HEK293 (cell line): Measurements from ENCODE around the gene PINLYP.

Source experiments
- ATF2 ChIP-seq: fragments of 450-650 bp; formaldehyde crosslinking; IDR thresholded peaks from 2 replicates; pipeline ENCODE4 v1.5.1; 2016; ENCODE audit warnings: missing biosample characterization, missing genetic modification characterization, low read depth
- CTCF ChIP-seq: fragments of 450-650 bp; formaldehyde crosslinking; IDR thresholded peaks from 2 replicates; pipeline ENCODE4 v1.5.1; 2016; ENCODE audit warnings: missing biosample characterization, missing genetic modification characterization
- EGR2 ChIP-seq: fragments of 450-650 bp; formaldehyde crosslinking; IDR thresholded peaks from 2 replicates; pipeline ENCODE4 v1.5.1; 2016; ENCODE audit warnings: low read depth, missing biosample characterization, missing genetic modification characterization
- GLIS2 ChIP-seq: fragments of 450-650 bp; formaldehyde crosslinking; IDR thresholded peaks from 2 replicates; pipeline ENCODE4 v1.5.1; 2016; ENCODE audit warnings: missing biosample characterization, missing genetic modification characterization
- IKZF3 ChIP-seq: fragments of 450-650 bp; IDR thresholded peaks from 2 replicates; pipeline ENCODE4 v1.5.0; 2018; ENCODE audit warnings: missing biosample characterization, mild to moderate bottlenecking, missing genetic modification characterization, moderate library complexity
- YY2 ChIP-seq: fragments of 450-650 bp; formaldehyde crosslinking; IDR thresholded peaks from 2 replicates; pipeline ENCODE4 v1.5.1; 2016; ENCODE audit warnings: missing biosample characterization, missing genetic modification characterization
- ZBTB10 ChIP-seq: fragments of 450-650 bp; formaldehyde crosslinking; IDR thresholded peaks from 2 replicates; pipeline ENCODE4 v1.5.1; 2016; ENCODE audit warnings: missing biosample characterization, missing genetic modification characterization
- ZBTB17 ChIP-seq: fragments of 450-650 bp; formaldehyde crosslinking; IDR thresholded peaks from 2 replicates; pipeline ENCODE4 v1.5.1; 2016; ENCODE audit warnings: missing biosample characterization, missing genetic modification characterization
- ZFP69B ChIP-seq: fragments of 450-650 bp; formaldehyde crosslinking; IDR thresholded peaks from 2 replicates; pipeline ENCODE4 v1.5.1; 2016; ENCODE audit warnings: missing biosample characterization, missing genetic modification characterization
- ZIC2 ChIP-seq: fragments of 450-650 bp; formaldehyde crosslinking; IDR thresholded peaks from 2 replicates; pipeline ENCODE4 v1.5.1; 2016; ENCODE audit warnings: missing biosample characterization, missing genetic modification characterization
- ZNF112 ChIP-seq: fragments of 450-650 bp; formaldehyde crosslinking; IDR thresholded peaks from 2 replicates; pipeline ENCODE4 v1.5.0; 2017; ENCODE audit warnings: missing biosample characterization, missing genetic modification characterization
- ZNF148 ChIP-seq: fragments of 450-650 bp; formaldehyde crosslinking; IDR thresholded peaks from 2 replicates; pipeline ENCODE4 v1.5.0; 2017; ENCODE audit warnings: missing biosample characterization, missing genetic modification characterization, borderline replicate concordance
- ZNF16 ChIP-seq: fragments of 450-650 bp; formaldehyde crosslinking; IDR thresholded peaks from 2 replicates; pipeline ENCODE4 v1.5.1; 2016; ENCODE audit warnings: low read depth, missing biosample characterization, missing genetic modification characterization
- ZNF26 ChIP-seq: fragments of 450-650 bp; formaldehyde crosslinking; IDR thresholded peaks from 2 replicates; pipeline ENCODE4 v1.5.1; 2016; ENCODE audit warnings: missing biosample characterization, missing genetic modification characterization
- ZNF394 ChIP-seq: fragments of 450-650 bp; formaldehyde crosslinking; IDR thresholded peaks from 2 replicates; pipeline ENCODE4 v1.5.1; 2016; ENCODE audit warnings: missing biosample characterization, missing genetic modification characterization, mild to moderate bottlenecking, moderate library complexity, borderline replicate concordance
- ZNF404 ChIP-seq: fragments of 450-650 bp; formaldehyde crosslinking; IDR thresholded peaks from 2 replicates; pipeline ENCODE4 v1.5.1; 2017; ENCODE audit warnings: missing biosample characterization, missing genetic modification characterization
- ZNF416 ChIP-seq: fragments of 450-650 bp; formaldehyde crosslinking; IDR thresholded peaks from 2 replicates; pipeline ENCODE4 v1.5.1; 2016; ENCODE audit warnings: missing biosample characterization, missing genetic modification characterization
- ZNF560 ChIP-seq: fragments of 450-650 bp; formaldehyde crosslinking; IDR thresholded peaks from 2 replicates; pipeline ENCODE4 v1.5.1; 2017; ENCODE audit warnings: missing biosample characterization, missing genetic modification characterization, borderline replicate concordance
- ZNF585B ChIP-seq: fragments of 450-650 bp; formaldehyde crosslinking; IDR thresholded peaks from 2 replicates; pipeline ENCODE4 v1.5.1; 2016; ENCODE audit warnings: missing biosample characterization, missing genetic modification characterization
- ZNF639 ChIP-seq: fragments of 450-650 bp; formaldehyde crosslinking; IDR thresholded peaks from 2 replicates; pipeline ENCODE4 v1.5.1; 2016; ENCODE audit warnings: missing biosample characterization, missing genetic modification characterization
- ZNF654 ChIP-seq: fragments of 450-650 bp; formaldehyde crosslinking; IDR thresholded peaks from 2 replicates; pipeline ENCODE4 v1.5.1; 2016; ENCODE audit warnings: low read depth, missing biosample characterization, missing genetic modification characterization
- ZNF660 ChIP-seq: fragments of 450-650 bp; IDR thresholded peaks from 2 replicates; pipeline ENCODE4 v1.5.1; 2018; ENCODE audit warnings: missing biosample characterization, mild to moderate bottlenecking, missing genetic modification characterization
- ZNF664 ChIP-seq: fragments of 450-650 bp; formaldehyde crosslinking; IDR thresholded peaks from 2 replicates; pipeline ENCODE4 v1.5.1; 2016; ENCODE audit warnings: missing biosample characterization, missing genetic modification characterization
- ZNF677 ChIP-seq: fragments of 450-650 bp; IDR thresholded peaks from 2 replicates; pipeline ENCODE4 v1.5.0; 2018; ENCODE audit warnings: missing biosample characterization, mild to moderate bottlenecking, missing genetic modification characterization, moderate library complexity
- ZNF776 ChIP-seq: fragments of 450-650 bp; formaldehyde crosslinking; IDR thresholded peaks from 2 replicates; pipeline ENCODE4 v1.5.0; 2017; ENCODE audit warnings: missing biosample characterization, missing genetic modification characterization, borderline replicate concordance
- ZSCAN18 ChIP-seq: fragments of 450-650 bp; formaldehyde crosslinking; IDR thresholded peaks from 2 replicates; pipeline ENCODE4 v1.5.1; 2016; ENCODE audit warnings: missing biosample characterization, missing genetic modification characterization

PINLYP gene

GRCh38 chr19:43619262-43620060 is 43.9 kb downstream of the PINLYP start, which contains the start of gene ZNF428 (continued):
- TF ChIP-seq ZBTB10: peak; percentile 11
- TF ChIP-seq ZNF654 (tag by site-specific recombination): no peak
- no peak for TF ChIP-seq ZNF585B (tag by site-specific recombination)
- TF ChIP-seq ZNF677: 0 out of 2 replicates have a peak, but pooled peaks have one; percentile 30
- TF ChIP-seq ZNF16: no peak
- TF ChIP-seq ZNF26 (tag by site-specific recombination): no peak
- TF ChIP-seq YY2 (tag by site-specific recombination): 0 out of 2 replicates have a peak, but pooled peaks have one; percentile 39
- peak; percentile 97 for TF ChIP-seq GLIS2 (tag by site-specific recombination)
- TF ChIP-seq ZBTB17: peak; percentile 98
- peak; percentile 95; the same call in 1 of the 2 replicates for TF ChIP-seq ZNF560 (tag by site-specific recombination)
- peak; percentile 42 for TF ChIP-seq EGR2
- no peak for TF ChIP-seq ZNF404
- TF ChIP-seq ZNF639 (tag by site-specific recombination): peak; percentile 70; the same call in 1 of the 2 replicates
- TF ChIP-seq ZNF664 (tag by site-specific recombination): no peak; the same call in 1 of the 2 replicates
- TF ChIP-seq CTCF (tag by site-specific recombination): peak; percentile 90
- 0 out of 2 replicates have a peak, but pooled peaks have one; percentile 79 for TF ChIP-seq ZSCAN18
- TF ChIP-seq ZIC2 (tag by site-specific recombination): peak; percentile 16; the same call in 1 of the 2 replicates
- TF ChIP-seq ZNF660 (tag by site-specific recombination): 0 out of 2 replicates have a peak, but pooled peaks have one; percentile 84
- peak; percentile 46 for TF ChIP-seq ZFP69B (tag by site-specific recombination)
- TF ChIP-seq ZNF776 (tag by site-specific recombination): no peak
- no peak for TF ChIP-seq ZNF112 (tag by site-specific recombination)
- no peak; the same call in 1 of the 2 replicates for TF ChIP-seq ZNF148 (tag by site-specific recombination)
- 0 out of 2 replicates have a peak, but pooled peaks have one; percentile 1 for TF ChIP-seq ATF2 (tag by site-specific recombination)
- no peak for TF ChIP-seq ZNF416 (tag by site-specific recombination)
- peak; percentile 98 for TF ChIP-seq IKZF3 (tag by site-specific recombination)
- TF ChIP-seq ZNF394: peak; percentile 11
